H1 (cell line): ENCODE data around the gene CAD. TPM values are rescaled to one million over a fixed set of nuclear protein-coding genes. Genes with fewer than 3 reads are reported as not detected.

Experiments
- CTCF ChIA-PET: fragments of 300-600 bp; sonication (Branson Sonifier 250); formaldehyde crosslinking; loops from one replicate; lab custom pipeline; 2021; ENCODE audit not compliant: partially characterized antibody; lab: Charles Lee
- POLR2A ChIA-PET: fragments of 300-600 bp; sonication (Branson Sonifier 250); formaldehyde crosslinking; loops from one replicate; lab custom pipeline; 2021; ENCODE audit warnings: inconsistent platforms; ENCODE audit not compliant: partially characterized antibody; lab: Charles Lee
- DNase-seq, 2 experiments: peaks; one replicate each; pipeline versions ENCODE4 v3.0.0 to v3.0.0-alpha.2; 2010 to 2022; ENCODE audit warnings: low spot score in 2 of 2, low read depth in 1 of 2, mixed read lengths in 1 of 2
- FAIRE-seq: peaks from 2 replicates; lab custom pipeline; 2011; peaks lifted over from hg19 to GRCh38; lab: Jason Lieb, UNC
- H2AFZ ChIP-seq: 2 replicates; pipeline ENCODE4 v1.8.1; 2012; ENCODE audit warnings: low read length, inconsistent platforms
- H2AK5ac ChIP-seq: 2 replicates; pipeline ENCODE4 v1.6.1; 2013; ENCODE audit warnings: low read depth, low read length
- H2BK120ac ChIP-seq: replicated peaks from 2 replicates; pipeline ENCODE3; 2013; ENCODE audit warnings: low read depth, low read length, inconsistent platforms
- H2BK12ac ChIP-seq: 2 replicates; pipeline ENCODE4 v1.6.1; 2013; ENCODE audit warnings: low read depth, low read length
- H2BK15ac ChIP-seq: 2 replicates; pipeline ENCODE4 v1.6.1; 2013; ENCODE audit warnings: low read length
- H2BK20ac ChIP-seq: 2 replicates; pipeline ENCODE4 v1.6.1; 2013; ENCODE audit warnings: low read length
- H2BK5ac ChIP-seq: 2 replicates; pipeline ENCODE4 v1.6.1; 2013; ENCODE audit warnings: low read depth, low read length
- H3K14ac ChIP-seq: 2 replicates; pipeline ENCODE4 v1.6.1; 2013; ENCODE audit warnings: inconsistent platforms; ENCODE audit not compliant: insufficient read length
- H3K18ac ChIP-seq: 2 replicates; pipeline ENCODE4 v1.6.1; 2013; ENCODE audit warnings: low read length; ENCODE audit errors: extremely low read depth
- H3K23ac ChIP-seq: 2 replicates; pipeline ENCODE4 v1.6.1; 2013; ENCODE audit warnings: inconsistent platforms; ENCODE audit not compliant: insufficient read length
- H3K23me2 ChIP-seq: 2 replicates; pipeline ENCODE4 v1.6.1; 2013; ENCODE audit warnings: low read depth, low read length
- H3K27ac ChIP-seq: 2 replicates; pipeline ENCODE4 v1.6.1; 2011; ENCODE audit warnings: low read depth, low read length, inconsistent platforms
- H3K27me3 ChIP-seq, 4 experiments: replicated peaks in 1 of 4; 1 replicate in 1 of 4; 2 replicates in 3 of 4; pipeline versions ENCODE4 v1.6.1 to v1.8.1; 2011 to 2013; ENCODE audit warnings: low read length in 3 of 4, mild to moderate bottlenecking in 3 of 4, inconsistent platforms in 2 of 4, mixed read lengths in 2 of 4, moderate library complexity in 1 of 4; ENCODE audit not compliant: control insufficient read depth in 3 of 4, insufficient read depth in 3 of 4; ENCODE audit errors: extremely low read depth in 1 of 4
- H3K36me3 ChIP-seq, 4 experiments: 2 replicates each; pipeline versions ENCODE4 v1.6.1 to v1.8.1; 2011 to 2013; ENCODE audit warnings: mild to moderate bottlenecking in 4 of 4, low read length in 3 of 4, moderate library complexity in 2 of 4, control low read depth in 1 of 4, inconsistent platforms in 1 of 4; ENCODE audit not compliant: insufficient read depth in 4 of 4, control insufficient read depth in 2 of 4
- H3K4ac ChIP-seq: replicated peaks from 2 replicates; pipeline ENCODE3; 2013; ENCODE audit warnings: low read length, low read depth, mixed read lengths, inconsistent platforms; ENCODE audit not compliant: insufficient read length
- H3K4me1 ChIP-seq, 4 experiments: replicated peaks in 1 of 4; 1 replicate in 1 of 4; 2 replicates in 3 of 4; pipeline versions ENCODE4 v1.6.1 to v1.8.1; 2011 to 2013; ENCODE audit warnings: low read length in 3 of 4, inconsistent platforms in 2 of 4, mixed read lengths in 1 of 4; ENCODE audit not compliant: insufficient read depth in 4 of 4, control insufficient read depth in 3 of 4
- H3K4me2 ChIP-seq, 2 experiments: 2 replicates each; pipeline versions ENCODE4 v1.6.1 to v1.8.1; 2011 to 2013; ENCODE audit warnings: low read depth in 2 of 2, low read length in 2 of 2, control low read depth in 1 of 2, inconsistent platforms in 1 of 2, mild to moderate bottlenecking in 1 of 2; ENCODE audit not compliant: insufficient read depth in 1 of 2
- H3K4me3 ChIP-seq, 4 experiments: fragments of 200-600, 300-600 bp in 1 of 4; sonication (generic), shearing (Covaris generic), sonication (Bioruptor Twin) in 1 of 4; 2 replicates each; pipeline versions ENCODE4 v1.5.1 to v1.8.1; 2011 to 2016; ENCODE audit warnings: low read length in 4 of 4, low read depth in 3 of 4, control low read depth in 2 of 4, inconsistent platforms in 2 of 4, mild to moderate bottlenecking in 2 of 4, mixed read lengths in 1 of 4, moderate library complexity in 1 of 4; ENCODE audit not compliant: insufficient read depth in 2 of 4; ENCODE audit errors: extremely low read depth in 1 of 4
- H3K56ac ChIP-seq: replicated peaks from 2 replicates; pipeline ENCODE3; 2013; ENCODE audit warnings: low read depth, mild to moderate bottlenecking, mixed read lengths, low read length, inconsistent platforms; ENCODE audit not compliant: insufficient read length
- H3K79me1 ChIP-seq: 2 replicates; pipeline ENCODE4 v1.6.1; 2013; ENCODE audit warnings: low read depth, low read length, control low read depth
- H3K79me2 ChIP-seq, 2 experiments: 2 replicates each; pipeline versions ENCODE4 v1.6.1 to v1.8.1; 2012 to 2013; ENCODE audit warnings: low read length in 2 of 2, mild to moderate bottlenecking in 2 of 2, inconsistent platforms in 1 of 2; ENCODE audit not compliant: insufficient read depth in 2 of 2, control insufficient read depth in 1 of 2
- H3K9ac ChIP-seq, 4 experiments: replicated peaks in 1 of 4; 1 replicate in 1 of 4; 2 replicates in 3 of 4; pipeline versions ENCODE4 v1.6.1 to v1.8.1; 2011 to 2013; ENCODE audit warnings: low read depth in 3 of 4, low read length in 3 of 4, control low read depth in 2 of 4, mild to moderate bottlenecking in 2 of 4, moderate library complexity in 2 of 4, inconsistent platforms in 1 of 4; ENCODE audit errors: extremely low read depth in 1 of 4
- H3K9me3 ChIP-seq, 2 experiments: 2 replicates each; pipeline versions ENCODE4 v1.6.1 to v1.8.1; 2012 to 2013; ENCODE audit warnings: mild to moderate bottlenecking in 2 of 2, moderate library complexity in 2 of 2, control low read depth in 1 of 2, inconsistent platforms in 1 of 2, low read depth in 1 of 2, low read length in 1 of 2, mixed read lengths in 1 of 2; ENCODE audit not compliant: insufficient read depth in 2 of 2
- H4K20me1 ChIP-seq, 2 experiments: replicated peaks in 1 of 2; 2 replicates each; pipeline versions ENCODE3 to v1.8.1; 2011 to 2013; ENCODE audit warnings: inconsistent platforms in 2 of 2, low read length in 2 of 2, mild to moderate bottlenecking in 1 of 2; ENCODE audit not compliant: insufficient read depth in 2 of 2, control insufficient read depth in 1 of 2
- H4K5ac ChIP-seq: 2 replicates; pipeline ENCODE4 v1.6.1; 2013; ENCODE audit warnings: low read length, low read depth, mixed read lengths, inconsistent platforms; ENCODE audit not compliant: insufficient read length
- H4K8ac ChIP-seq: 2 replicates; pipeline ENCODE4 v1.8.0; 2013; ENCODE audit warnings: mild to moderate bottlenecking, moderate library complexity, low read length, inconsistent platforms; ENCODE audit not compliant: insufficient read depth; ENCODE audit errors: extremely low read depth
- H4K91ac ChIP-seq: replicated peaks from 2 replicates; pipeline ENCODE3; 2013; ENCODE audit warnings: low read length, mixed read lengths, inconsistent platforms; ENCODE audit not compliant: insufficient read length
- ATF2 ChIP-seq: IDR thresholded peaks from 2 replicates; pipeline ENCODE4 v1.6.1; 2012; ENCODE audit warnings: low read length, inconsistent platforms
- CBX5 ChIP-seq: fragments of 300-800, 300-1000 bp; sonication (generic); IDR thresholded peaks from 2 replicates; pipeline ENCODE4 v1.7.1; 2016; ENCODE audit warnings: antibody characterized with exemption, low read length, low read depth
- CREB1 ChIP-seq: IDR thresholded peaks from 2 replicates; pipeline ENCODE4 v1.6.1; 2012; ENCODE audit warnings: inconsistent platforms
- EZH2 ChIP-seq: fragments of 200-600 bp; sonication (generic); IDR thresholded peaks from 2 replicates; pipeline ENCODE4 v1.7.1; 2012; ENCODE audit warnings: low read depth, mild to moderate bottlenecking, moderate library complexity, low read length, inconsistent platforms; ENCODE audit not compliant: severe bottlenecking
- NRF1 ChIP-seq: IDR thresholded peaks from 2 replicates; pipeline ENCODE4 v1.6.1; 2011; ENCODE audit warnings: mild to moderate bottlenecking, low read depth, low read length, improper control_type of control experiment
- PHF8 ChIP-seq: fragments of 200-600 bp; sonication (generic); conservative IDR thresholded peaks from 2 replicates; pipeline ENCODE4 v1.7.1; 2012; ENCODE audit warnings: low read depth, mild to moderate bottlenecking, inconsistent platforms, low read length, moderate library complexity
- WGBS, 2 experiments: shearing (Covaris generic) in 1 of 2; methylation state at CpG; one replicate each; pipeline versions ENCODE4 v1.1.6 to v1.1.7; 2013 to 2015; ENCODE audit warnings: low lambda C conversion rate in 2 of 2, mixed read lengths in 2 of 2, inconsistent platforms in 1 of 2, low coverage in 1 of 2, missing lambda C conversion rate in 1 of 2; ENCODE audit not compliant: insufficient replicate concordance in 2 of 2, insufficient coverage in 1 of 2, insufficient read length in 1 of 2; ENCODE audit errors: extremely low coverage in 1 of 2, missing lambda C conversion rate in 1 of 2; 5-methylcytosine and 5-hydroxymethylcytosine counted together
- polyA plus RNA-seq, 7 experiments: library from polyadenylated mRNA; depleted of rRNA in 3 of 7; stranded (reverse) in 5 of 7; unstranded in 2 of 7; fragments of >200 nt in 5 of 7; fragments of 200-250 nt in 2 of 7; gene quantifications; 1 replicate in 5 of 7; 2 replicates in 1 of 7; 4 replicates in 1 of 7; pipeline versions ENCODE4 v1.2.1 to v1.2.3, GENCODE V29; 2011 to 2013; ENCODE audit warnings: missing spikeins in 2 of 7, mixed read lengths in 2 of 7
- total RNA-seq: library from RNA; stranded (reverse); fragmentation: NEBNext Ultra II Directional; extraction: Animal tissue kit (Norgen Biotek cat#: 25700); gene quantifications from 2 replicates; pipeline ENCODE4 v1.2.1, GENCODE V29; 2021
- TF ChIP-seq, protein P1 (sequence below): IDR thresholded peaks from 2 replicates; pipeline ENCODE4 v1.6.1; 2011; ENCODE audit warnings: low read length, improper control_type of control experiment
- TF ChIP-seq, protein P2 (sequence below): IDR thresholded peaks from 2 replicates; pipeline ENCODE4 v1.6.1; 2012; ENCODE audit warnings: inconsistent platforms

CAD gene
- total and polyA plus RNA-seq, 2 of the 8 experiments (the other 6 are each of a cell fraction or from before 2014, with no cell fraction given), result 130 to 146 TPM

DNA sequence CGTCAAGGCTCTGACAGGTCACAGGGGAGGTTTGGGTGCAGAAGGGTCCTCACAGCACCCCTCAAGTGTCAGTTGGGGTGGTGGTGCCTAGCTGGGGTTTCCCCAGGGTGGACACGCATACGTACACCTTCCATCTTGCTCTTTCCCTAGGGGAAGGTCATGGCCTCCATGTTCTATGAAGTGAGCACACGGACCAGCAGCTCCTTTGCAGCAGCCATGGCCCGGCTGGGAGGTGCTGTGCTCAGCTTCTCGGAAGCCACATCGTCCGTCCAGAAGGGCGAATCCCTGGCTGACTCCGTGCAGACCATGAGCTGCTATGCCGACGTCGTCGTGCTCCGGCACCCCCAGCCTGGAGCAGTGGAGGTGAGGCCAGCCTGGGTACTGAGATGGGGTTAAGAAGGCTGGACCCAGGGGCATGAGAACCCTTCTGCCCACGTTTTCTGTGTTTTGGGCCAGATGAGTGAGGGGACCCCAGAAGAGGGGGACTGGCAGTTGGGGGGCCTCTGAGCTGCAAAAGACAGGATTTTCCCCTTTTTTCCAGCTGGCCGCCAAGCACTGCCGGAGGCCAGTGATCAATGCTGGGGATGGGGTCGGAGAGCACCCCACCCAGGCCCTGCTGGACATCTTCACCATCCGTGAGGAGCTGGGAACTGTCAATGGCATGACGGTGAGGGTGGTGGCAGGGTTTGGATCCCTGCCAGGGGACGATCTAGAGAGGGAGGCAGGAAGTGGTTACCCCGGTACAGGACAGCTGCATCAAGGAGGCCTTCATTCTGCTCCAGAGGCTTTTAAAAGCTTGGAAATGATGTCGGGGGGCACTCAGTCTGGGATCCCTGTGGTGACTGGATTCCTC is 24.8 kb downstream of the CAD start:
- WGBS, 2 experiments, result 95% methylated on average over 24 of the region's 24 CpGs; no CpG with 5 or more reads in 1 of the 2 experiments
- no peak overlapping the region for H2AFZ ChIP-seq
- no peaks in the 10 kb centered on the region for H3K79me1 ChIP-seq
- H3K14ac ChIP-seq, result no peak overlapping the region
- no peak overlapping the region for H4K8ac ChIP-seq
- H2BK120ac ChIP-seq, result no peak overlapping the region
- H3K79me2 ChIP-seq, result no peaks in the 10 kb centered on the region
- no peak overlapping the region for H3K9ac ChIP-seq
- H4K91ac ChIP-seq, result no peak overlapping the region
- H3K4me2 ChIP-seq, result no peak overlapping the region
- H3K4ac ChIP-seq, result no peak overlapping the region
- H3K27ac ChIP-seq, result no peak overlapping the region
- CTCF ChIA-PET, result interaction anchor here (0.7 to 3.9 kb wide), 14 partner anchors 10 to 143 kb away, joined by 3 to 32 read pairs (median 4); partner anchors contain the start of gene TRIM54
- no peak overlapping the region for H3K18ac ChIP-seq
- H3K56ac ChIP-seq, result no peak overlapping the region
- H2AK5ac ChIP-seq, result no peak overlapping the region
- H2BK5ac ChIP-seq, result no peak overlapping the region
- POLR2A ChIA-PET, result interaction anchor here (0.8 to 32.6 kb wide), 14 partner anchors 2 to 144 kb away, joined by 3 to 835 read pairs (median 4); partner anchors contain the start of genes ATRAID and CAD
- H2BK15ac ChIP-seq, result no peak overlapping the region
- no peak overlapping the region for H4K5ac ChIP-seq
- H3K27me3 ChIP-seq, result no peaks in the 10 kb centered on the region
- no peak overlapping the region for H3K23ac ChIP-seq
- H2BK20ac ChIP-seq, result no peak overlapping the region
- peaks cover 56 to 77% (median 75%) of the 10 kb centered on the region in 4 experiments for H3K36me3 ChIP-seq
- H2BK12ac ChIP-seq, result no peak overlapping the region
- no peaks in the 10 kb centered on the region for H3K4me1 ChIP-seq
- no peaks in the 10 kb centered on the region for H3K9me3 ChIP-seq
- H3K4me3 ChIP-seq, result no peak overlapping the region
- H4K20me1 ChIP-seq, result peaks cover 4 to 18% of the 10 kb centered on the region in 2 experiments
- H3K23me2 ChIP-seq, result no peaks in the 10 kb centered on the region
- DNase-seq, result no peak
- FAIRE-seq, result no peak
- TF ChIP-seq ATF2 (no peak), NRF1 (no peak), EZH2 (no peak), CREB1 (no peak), CBX5 (no peak), PHF8 (no peak)
- TF ChIP-seq, protein P1, sequence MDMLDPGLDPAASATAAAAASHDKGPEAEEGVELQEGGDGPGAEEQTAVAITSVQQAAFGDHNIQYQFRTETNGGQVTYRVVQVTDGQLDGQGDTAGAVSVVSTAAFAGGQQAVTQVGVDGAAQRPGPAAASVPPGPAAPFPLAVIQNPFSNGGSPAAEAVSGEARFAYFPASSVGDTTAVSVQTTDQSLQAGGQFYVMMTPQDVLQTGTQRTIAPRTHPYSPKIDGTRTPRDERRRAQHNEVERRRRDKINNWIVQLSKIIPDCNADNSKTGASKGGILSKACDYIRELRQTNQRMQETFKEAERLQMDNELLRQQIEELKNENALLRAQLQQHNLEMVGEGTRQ, result no peak
- TF ChIP-seq, protein P2, sequence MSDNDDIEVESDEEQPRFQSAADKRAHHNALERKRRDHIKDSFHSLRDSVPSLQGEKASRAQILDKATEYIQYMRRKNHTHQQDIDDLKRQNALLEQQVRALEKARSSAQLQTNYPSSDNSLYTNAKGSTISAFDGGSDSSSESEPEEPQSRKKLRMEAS, result no peak
